ENCODE results near the gene CDCA3.

CDCA3 gene

GRCh38 chr12:6852651-6853354, 1.7 kb upstream of the CDCA3 start:
- peak; percentile 37 for DNase-seq

- peak; percentile 96 for DNase-seq
Observed at GRCh38 chr12:6851921-6852650, 1.0 kb upstream of the CDCA3 start, which contains the start of gene USP5. Gene USP5, plus strand, starts transcription at chr12:6852150. Its CDS starts 30 bp downstream, at chr12:6852180.

GRCh38 chr12:6850796-6851152, 312 bp downstream of the CDCA3 start:
- no peak for DNase-seq

GRCh38 chr12:6849976-6850560, 1.0 kb downstream of the CDCA3 start:
- DNase-seq = no peak

DNA sequence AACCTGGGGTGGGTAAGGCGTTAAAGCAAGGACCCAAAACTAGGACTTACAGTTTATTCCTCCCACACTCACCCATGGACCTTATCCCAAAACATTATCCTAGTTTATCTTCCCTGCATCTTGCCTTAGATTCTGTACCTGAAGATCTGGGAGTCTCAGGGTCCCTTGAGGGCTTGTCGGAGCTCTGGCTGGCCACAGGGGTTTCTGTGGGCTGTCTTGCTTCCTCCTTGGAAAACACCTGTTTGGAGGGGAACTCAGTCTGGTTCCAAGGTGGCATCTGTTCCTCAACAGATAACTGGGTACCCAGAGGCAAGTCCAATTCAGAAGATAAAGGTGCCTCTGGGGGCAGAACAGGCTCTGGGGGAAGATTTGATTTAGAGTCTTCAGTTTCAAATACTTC, 1.7 kb downstream of the CDCA3 start:
- DNase-seq = no peak

DNA sequence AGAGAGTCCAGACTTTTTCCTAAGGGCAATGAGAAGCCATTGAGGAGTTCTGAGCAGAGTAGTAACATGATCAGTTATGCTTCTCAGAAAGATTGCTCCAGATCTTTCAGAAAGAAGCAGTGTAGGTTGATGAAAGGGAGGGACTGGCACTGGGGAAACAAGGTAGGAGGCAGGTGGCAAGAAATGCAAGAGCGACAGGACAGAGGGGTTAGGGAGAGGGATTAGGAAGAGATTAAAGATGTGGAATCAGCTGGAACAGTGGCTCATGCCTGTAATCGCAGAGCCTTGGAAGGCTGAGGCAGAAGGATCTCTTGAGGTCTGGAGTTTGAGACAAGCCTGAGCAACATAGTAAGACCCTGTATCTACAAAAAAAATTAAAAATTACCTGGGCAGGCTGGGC, 3.4 kb downstream of the CDCA3 start:
- DNase-seq = no peak

GRCh38 chr12:6846316-6846869, 4.7 kb downstream of the CDCA3 start:
- no peak for DNase-seq

DNA sequence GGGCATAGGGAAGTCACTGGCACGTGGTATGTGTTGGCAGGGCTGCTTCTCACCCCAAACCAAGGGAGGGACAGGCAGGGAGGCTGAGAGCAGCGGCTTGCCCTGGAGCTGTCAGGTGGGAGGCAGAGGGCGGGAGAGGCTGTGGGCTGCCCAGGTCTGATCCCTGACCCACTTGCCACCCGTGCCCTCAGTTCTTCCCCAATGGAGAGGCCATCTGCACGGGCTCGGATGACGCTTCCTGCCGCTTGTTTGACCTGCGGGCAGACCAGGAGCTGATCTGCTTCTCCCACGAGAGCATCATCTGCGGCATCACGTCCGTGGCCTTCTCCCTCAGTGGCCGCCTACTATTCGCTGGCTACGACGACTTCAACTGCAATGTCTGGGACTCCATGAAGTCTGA, 5.7 kb downstream of the CDCA3 start:
- DNase-seq = no peak

GRCh38 chr12:6843118-6843902, 7.8 kb downstream of the CDCA3 start:
- DNase-seq = no peak

DNA sequence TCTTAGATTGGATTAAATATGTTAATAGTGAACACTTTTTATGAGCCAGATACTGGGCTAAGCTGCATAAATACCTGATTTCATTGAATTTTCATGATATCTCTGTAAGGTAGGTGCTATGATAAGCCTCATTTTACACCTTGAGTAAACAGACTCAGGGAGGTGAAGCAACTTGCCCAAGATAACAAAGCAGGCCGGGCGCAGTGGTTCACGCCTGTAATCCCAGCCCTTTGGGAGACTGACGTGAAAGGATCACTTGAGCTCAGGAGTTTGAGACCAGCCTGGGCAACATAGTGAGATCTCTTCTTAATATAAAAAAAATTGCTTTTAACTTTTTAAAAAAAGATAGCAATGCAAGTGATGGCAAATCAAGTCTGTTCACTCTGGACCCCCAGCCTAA, 9.0 kb downstream of the CDCA3 start:
- no peak for DNase-seq

DNA sequence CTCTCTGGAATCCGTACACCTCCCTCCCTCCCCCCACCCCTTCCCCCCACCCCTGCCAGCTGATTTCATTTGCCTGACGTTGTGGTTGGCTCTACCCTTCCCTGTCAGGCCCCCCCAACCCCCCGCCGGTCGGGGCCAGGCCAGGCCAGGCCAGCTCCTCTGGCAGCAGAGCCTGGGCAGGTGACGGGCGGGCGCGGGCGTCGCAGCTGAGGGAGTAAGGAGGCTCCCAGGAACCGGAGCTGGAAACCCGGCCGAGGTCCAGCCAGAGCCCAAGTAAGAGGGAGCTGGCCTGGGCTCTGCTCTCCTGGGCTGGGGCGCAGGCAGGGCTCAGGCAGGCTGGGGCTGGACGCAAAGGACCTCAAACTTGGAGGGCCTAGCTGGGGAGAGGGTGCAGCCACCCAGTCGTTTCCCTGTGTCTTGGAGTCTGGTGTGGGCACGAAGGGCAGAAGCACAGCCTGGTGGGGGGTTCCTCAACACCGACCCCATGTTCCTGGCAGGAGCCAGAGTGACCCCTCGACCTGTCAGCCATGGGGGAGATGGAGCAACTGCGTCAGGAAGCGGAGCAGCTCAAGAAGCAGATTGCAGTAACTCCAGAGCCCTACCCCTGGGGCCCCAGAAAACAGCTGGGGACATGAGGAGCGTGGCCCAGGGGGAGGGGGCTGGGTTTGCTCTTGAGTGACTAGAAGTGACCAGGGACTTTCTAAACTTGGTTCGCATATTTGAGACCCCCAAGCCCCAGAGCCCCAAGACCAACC, 10.1 kb downstream of the CDCA3 start, which contains the start of gene GNB3:
TSS of gene GNB3 (plus strand) at position 165 of the 755 bp plus-strand sequence. CDS start at position 528, 363 bp downstream.
- no peak for DNase-seq

DNA sequence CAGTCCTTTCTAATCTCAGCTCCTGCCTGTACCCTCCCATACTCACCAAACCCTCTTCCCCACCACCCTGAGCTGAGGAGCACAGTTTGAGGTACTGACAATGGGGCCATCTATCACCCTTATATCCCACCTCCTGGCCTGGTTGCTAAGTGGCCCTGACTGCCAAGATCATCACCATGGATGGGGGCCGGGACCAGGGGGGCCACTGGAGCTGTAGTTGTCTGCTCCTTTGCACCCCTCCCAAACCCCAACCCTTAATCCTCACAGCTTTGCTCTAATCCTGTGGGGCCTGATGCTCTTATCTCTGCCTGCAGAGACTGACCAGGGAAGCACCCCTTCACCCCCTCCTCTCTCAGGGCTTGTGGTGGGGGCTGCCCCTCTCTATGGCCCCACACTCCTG, 10.8 kb downstream of the CDCA3 start:
- no peak for DNase-seq

DNA sequence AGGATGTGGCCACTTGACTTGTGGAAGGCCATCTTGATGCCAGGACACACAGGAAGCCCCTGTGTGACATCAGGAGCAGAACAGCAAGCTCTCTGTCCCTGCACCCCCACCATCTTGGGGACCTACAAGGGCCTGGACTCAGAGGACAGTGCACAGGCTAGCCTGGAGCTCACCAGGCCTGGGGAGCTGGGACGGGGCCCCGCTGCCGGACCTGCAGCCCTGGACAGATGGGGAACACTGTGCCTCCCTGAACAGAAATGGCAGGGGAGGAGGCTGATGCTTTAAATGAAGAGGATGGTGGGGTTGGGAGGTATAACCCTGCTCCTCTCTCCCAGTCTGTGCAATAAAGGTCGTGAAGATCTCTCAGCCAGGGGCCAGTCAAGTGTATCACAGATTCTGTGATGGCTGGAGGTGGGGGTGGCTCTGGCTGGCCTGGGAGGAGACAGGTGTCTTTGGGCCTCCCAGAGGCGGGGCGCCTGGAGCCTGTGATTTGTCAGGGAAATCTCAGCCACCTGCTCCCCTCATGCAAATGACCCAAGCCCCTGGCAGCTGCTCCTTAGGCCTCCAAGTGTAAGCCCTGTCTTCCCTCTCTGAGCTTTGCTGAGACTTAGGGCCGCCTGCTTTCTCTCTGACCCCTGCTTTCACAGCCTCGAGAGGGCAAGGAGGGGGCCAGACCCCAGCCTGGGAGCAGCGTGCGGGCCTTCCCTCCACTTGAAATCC, 11.4 kb downstream of the CDCA3 start:
- DNase-seq = no peak

DNA sequence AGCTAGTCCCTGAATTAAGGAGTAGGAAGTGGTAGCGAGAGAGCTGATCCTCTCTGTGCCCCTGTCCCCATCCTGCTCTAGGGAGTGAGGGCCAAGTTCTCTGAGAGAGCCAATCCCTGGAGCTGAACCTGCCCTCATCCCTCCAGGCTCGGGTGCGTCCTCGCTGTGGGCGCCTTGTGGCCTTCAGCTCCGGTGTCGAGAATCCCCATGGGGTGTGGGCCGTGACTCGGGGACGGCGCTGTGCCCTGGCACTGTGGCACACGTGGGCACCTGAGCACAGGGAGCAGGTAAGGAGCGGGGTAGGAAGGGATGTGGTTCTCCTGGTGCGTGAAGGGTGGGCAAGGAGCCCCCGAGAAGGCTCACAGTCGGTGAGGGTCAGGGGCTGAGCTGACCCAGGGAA, 12.2 kb downstream of the CDCA3 start:
- no peak for DNase-seq

GRCh38 chr12:6837370-6838060, 13.6 kb downstream of the CDCA3 start:
- DNase-seq = no peak

DNA sequence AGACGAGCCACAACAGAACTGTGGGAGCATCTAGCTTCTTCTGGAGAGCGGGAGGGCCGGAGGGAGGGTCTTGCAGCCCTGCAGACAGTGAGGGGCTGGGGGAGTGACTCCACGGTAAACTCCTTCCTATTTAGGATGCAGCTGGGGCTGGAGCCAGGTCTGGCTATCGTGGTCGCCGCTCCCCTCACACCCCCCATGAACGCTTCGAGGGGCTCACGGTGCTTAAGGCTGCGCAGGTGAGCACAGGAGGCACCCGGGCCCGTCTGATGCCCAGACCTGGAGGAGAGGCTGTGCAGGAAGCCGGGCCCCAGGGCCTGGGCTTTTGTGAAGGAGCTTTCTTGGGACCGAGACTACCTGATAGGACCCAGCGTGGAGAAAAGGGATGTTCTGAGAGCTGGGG, 14.2 kb downstream of the CDCA3 start:
- no peak for DNase-seq

DNA sequence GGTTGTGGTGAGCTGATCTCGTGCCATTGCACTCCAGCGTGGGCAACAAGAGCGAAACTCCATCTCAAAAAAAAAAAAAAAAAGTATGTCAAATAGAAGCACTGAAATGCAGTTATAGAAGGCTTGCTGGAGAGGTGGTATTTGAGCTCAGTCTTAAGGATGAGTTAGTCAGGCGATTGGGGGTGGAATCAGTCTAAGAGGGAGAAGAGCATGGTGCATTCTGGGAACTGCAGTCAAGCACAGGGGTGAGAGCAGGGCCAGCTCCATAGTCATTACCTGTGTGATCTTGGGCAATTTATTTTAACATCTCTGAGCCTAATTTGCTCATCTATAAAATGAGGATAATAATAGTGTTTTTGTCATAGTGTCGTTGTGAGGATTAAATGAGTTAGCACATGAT, 16.2 kb downstream of the CDCA3 start:
- no peak for DNase-seq

GRCh38 chr12:6834254-6834653, 16.8 kb downstream of the CDCA3 start:
- DNase-seq = no peak

DNA sequence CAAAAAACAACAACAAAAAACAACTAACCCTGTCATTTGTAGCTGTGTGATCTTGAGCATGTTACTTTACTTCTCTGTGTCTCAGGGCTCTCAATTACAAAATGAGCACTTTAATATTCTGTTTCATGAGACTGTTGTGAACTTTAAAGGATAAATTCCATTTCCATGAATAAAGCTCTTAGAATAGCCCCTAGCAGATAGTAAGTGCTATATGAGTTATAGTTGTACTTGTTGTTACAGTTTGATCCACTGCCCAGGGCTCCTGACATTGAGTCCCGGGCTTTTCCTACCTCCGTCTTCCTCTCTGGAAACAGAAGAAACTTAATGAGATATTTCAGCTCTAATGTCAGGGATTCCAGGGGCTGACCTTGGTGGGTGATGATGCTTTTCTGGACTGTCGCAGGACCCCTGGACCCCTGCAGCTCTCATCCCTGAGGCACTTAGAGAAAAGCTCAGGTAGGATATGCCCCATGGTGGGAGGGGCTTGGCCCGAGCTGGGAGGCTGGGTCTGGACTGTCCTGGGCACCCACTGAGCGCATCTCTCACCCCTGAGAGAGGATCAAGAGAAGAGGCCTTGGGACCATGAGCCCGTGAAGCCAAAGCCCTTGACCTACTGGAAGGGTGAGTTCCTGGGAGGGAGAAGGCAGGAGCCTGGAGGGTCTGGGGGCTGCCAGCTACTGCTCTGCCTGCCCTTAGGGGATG, 17.7 kb downstream of the CDCA3 start:
- no peak for DNase-seq

- DNase-seq = no peak
Observed at GRCh38 chr12:6832125-6832524, 19.0 kb downstream of the CDCA3 start.
